ENCODE data around the gene TXNL4B.

DNA sequence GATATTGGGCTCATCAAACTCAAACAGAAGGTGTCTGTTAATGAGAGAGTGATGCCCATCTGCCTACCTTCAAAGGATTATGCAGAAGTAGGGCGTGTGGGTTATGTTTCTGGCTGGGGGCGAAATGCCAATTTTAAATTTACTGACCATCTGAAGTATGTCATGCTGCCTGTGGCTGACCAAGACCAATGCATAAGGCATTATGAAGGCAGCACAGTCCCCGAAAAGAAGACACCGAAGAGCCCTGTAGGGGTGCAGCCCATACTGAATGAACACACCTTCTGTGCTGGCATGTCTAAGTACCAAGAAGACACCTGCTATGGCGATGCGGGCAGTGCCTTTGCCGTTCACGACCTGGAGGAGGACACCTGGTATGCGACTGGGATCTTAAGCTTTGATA is 33.0 kb downstream of the TXNL4B start:
- TF ChIP-seq, protein P1, sequence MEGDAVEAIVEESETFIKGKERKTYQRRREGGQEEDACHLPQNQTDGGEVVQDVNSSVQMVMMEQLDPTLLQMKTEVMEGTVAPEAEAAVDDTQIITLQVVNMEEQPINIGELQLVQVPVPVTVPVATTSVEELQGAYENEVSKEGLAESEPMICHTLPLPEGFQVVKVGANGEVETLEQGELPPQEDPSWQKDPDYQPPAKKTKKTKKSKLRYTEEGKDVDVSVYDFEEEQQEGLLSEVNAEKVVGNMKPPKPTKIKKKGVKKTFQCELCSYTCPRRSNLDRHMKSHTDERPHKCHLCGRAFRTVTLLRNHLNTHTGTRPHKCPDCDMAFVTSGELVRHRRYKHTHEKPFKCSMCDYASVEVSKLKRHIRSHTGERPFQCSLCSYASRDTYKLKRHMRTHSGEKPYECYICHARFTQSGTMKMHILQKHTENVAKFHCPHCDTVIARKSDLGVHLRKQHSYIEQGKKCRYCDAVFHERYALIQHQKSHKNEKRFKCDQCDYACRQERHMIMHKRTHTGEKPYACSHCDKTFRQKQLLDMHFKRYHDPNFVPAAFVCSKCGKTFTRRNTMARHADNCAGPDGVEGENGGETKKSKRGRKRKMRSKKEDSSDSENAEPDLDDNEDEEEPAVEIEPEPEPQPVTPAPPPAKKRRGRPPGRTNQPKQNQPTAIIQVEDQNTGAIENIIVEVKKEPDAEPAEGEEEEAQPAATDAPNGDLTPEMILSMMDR (IDR thresholded peaks at IDR 0.05; ENCODE audit: insufficient read depth, low read depth, low read length), result no peak
- TF ChIP-seq EZH2 (IDR thresholded peaks at IDR 0.05; ENCODE audit: insufficient read depth, low read length), result no peak
